Hepatocyte (in vitro differentiated cells): ENCODE results near the gene RUSF1.

Experiments used
- CTCF ChIP-seq: fragments of 200-600 bp; sonication (generic); IDR thresholded peaks from 2 replicates; pipeline ENCODE4 v1.5.1; 2016; ENCODE audit warnings: antibody characterized with exemption, mild to moderate bottlenecking; ENCODE audit not compliant: poor library complexity
- EZH2 ChIP-seq: fragments of 200-600 bp; sonication (generic); IDR thresholded peaks from 2 replicates; pipeline ENCODE4 v1.6.1; 2016; ENCODE audit warnings: antibody characterized with exemption, mild to moderate bottlenecking, borderline replicate concordance
- EZH2phosphoT487 ChIP-seq: fragments of 200-600 bp; sonication (generic); IDR thresholded peaks from one replicate; pipeline ENCODE4 v1.6.1; 2018; ENCODE audit warnings: antibody characterized with exemption, mild to moderate bottlenecking, low read depth, moderate library complexity; ENCODE audit not compliant: unreplicated experiment, severe bottlenecking

GRCh38 chr16:31471241-31471874, 36.8 kb downstream of the RUSF1 start:
- TF ChIP-seq CTCF (no peak), EZH2 (no peak), EZH2phosphoT487 (no peak)
